NCI-H128 (cell line): ENCODE results near the gene ZCCHC17.
A peak's percentile ranks its signal among the peaks of the same experiment; 100 is the strongest.

Source experiments
- DNase-seq: peaks from one replicate; lab custom pipeline; 2025; ENCODE audit not compliant: unreplicated experiment; lab: John Stamatoyannopoulos, UW

The ZCCHC17 gene

GRCh38 chr1:31389616-31390015 is 92.8 kb downstream of the ZCCHC17 start:
- no peak for DNase-seq

- DNase-seq, result no peak
Observed at GRCh38 chr1:31390071-31390470, 93.2 kb downstream of the ZCCHC17 start.

- no peak for DNase-seq
Observed at GRCh38 chr1:31393463-31393862, 96.6 kb downstream of the ZCCHC17 start.

DNA sequence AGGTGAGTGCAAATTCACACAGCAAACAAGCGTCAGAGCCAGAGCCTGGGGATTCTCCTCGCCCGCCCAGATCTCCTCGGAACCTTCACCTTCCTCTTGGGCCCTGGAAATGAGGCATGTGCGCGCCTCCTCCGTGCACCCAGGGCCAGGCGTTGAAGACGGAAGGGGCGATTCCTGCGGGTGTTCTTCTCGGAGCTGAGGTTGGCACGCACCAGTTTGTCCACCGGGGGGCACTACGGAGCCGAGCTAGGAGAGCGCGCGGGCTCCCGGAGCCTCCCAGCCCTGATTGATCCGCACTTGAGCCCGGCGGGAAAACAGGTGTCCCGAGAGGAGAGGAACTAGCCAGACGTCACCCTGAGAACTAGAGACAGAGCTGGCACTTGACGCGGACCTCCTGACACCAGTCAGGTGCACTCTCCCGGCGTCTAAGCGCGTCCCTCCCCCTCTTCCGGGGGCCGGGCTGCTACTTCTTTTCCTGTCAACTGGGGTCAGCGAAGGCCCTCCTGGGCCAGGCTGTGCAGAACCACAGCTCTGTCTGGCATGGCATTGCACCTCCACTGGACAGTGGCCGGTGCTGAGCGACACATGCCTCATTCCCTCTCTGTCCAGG is 97.9 kb downstream of the ZCCHC17 start:
- DNase-seq, result peak; percentile 90

DNA sequence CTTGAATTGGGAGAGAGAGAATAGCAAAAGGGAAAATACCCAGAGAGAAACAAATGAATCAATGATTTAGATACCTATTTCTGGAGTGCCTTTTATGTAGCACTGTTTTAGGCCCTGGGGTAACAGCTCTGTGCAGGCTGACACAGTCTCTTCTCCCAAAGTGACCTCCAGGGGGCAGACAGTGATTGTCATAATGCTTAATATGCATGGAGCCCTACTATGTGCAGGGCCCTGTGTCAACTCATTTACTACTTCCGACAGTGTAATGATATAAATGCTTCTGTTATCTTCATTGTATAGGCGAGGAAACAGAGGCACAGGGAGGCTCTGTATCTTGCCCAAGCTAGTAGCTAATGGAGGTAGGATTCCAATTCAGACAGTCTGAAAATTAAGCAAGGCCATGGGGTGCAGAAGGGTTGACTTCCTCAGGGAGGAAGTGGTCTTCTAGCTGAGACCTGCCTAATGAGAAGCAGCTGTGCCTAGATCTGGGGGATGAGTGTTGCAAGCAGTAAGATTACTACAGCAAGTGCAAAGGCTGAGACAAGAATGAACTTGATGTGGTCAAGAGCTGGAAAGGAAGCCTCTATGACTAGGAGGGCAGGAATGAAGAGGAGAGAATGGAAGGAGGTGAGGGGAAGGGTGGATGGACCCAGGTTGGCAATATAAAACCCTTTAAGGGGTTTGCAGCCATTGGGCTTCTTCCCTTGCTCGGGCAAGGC is 100.0 kb downstream of the ZCCHC17 start:
- no peak for DNase-seq

DNA sequence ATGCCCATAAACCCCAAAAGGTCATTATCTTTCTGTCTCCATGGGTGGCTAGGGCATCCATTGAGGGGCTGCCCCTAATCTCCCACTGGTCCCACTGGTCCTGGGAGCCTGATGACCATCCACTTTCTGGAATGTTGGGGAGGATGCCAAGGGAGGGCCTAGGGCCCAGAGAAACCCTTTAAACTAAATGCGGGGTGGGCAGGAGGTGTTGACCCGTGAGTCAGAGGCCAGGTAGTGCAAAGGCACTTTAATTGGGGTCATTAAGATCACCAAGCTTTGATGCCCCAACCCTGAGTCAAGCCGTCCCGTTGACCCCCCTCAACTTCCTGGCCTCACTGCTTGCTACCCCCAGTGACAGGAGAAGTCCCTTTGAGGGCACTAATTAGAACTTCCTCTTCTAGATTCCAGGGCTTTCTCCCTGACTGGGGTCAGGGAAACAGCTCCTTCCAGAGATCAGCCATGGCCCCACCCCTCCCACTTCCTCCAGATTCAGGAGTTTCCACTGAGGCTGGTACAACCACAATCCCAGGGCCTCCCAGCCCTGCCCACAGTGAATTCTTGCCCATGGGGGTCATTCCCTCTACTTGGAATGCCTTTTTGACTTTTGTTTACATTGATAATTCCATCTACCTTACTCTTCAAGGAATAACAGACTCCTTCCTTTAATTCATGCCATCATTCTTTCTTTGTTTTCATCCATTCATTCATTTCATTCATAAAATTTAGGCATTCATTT is 100.7 kb downstream of the ZCCHC17 start:
- DNase-seq, result no peak

DNA sequence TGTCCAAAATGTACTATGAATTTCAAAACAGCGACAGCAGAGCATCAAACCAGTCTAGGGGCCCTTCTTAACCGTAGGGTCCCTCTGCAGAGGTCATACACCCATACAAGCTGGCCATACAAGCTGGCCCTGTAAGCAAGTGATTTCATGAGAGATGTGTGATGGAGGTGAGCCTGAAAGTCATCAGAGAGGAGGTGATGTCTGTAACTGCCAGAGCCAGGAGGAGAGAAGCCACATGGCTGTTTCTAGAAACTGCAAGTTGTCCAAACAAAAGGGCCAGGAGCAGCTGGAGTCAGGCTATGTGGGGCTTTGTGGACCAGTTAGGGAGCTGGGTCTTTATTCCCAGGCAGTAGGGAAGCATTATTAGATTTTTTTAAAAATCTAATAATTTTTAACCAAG is 101.4 kb downstream of the ZCCHC17 start:
- no peak for DNase-seq

GRCh38 chr1:31399976-31400375 is 103.1 kb downstream of the ZCCHC17 start:
- no peak for DNase-seq

- no peak for DNase-seq
Observed at GRCh38 chr1:31400393-31400792, 103.6 kb downstream of the ZCCHC17 start.

GRCh38 chr1:31401241-31401640 is 104.4 kb downstream of the ZCCHC17 start:
- no peak for DNase-seq

- DNase-seq, result no peak
Observed at GRCh38 chr1:31405578-31406245, 108.9 kb downstream of the ZCCHC17 start.

DNA sequence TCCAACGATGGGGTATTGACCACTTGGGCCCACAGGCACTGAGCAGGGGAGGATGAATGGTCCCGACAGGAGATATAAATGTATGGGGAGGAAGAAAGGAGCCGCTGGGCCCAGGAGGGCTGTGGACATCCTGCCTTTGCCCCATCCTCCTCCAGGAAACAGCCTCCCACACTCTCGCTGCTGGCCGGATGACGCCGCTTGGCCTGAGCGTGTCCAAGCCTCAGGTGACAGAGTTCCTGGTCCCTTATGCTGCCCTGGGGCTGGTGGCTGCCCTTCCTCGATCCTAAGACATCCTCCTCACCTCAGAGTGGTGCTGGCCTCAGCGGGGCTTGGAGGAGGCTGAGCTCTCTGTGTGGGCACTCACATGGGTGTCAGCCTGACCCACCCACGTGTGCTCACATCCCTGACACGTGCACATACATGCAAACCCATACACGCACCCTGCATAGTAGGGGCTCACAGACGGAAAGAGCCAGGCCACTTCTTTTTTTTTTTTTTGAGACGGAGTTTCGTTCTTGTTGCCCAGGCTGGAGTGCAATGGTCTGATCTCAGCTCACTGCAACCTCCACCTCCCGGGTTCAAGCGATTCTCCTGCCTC is 110.3 kb downstream of the ZCCHC17 start:
- DNase-seq, result no peak

DNA sequence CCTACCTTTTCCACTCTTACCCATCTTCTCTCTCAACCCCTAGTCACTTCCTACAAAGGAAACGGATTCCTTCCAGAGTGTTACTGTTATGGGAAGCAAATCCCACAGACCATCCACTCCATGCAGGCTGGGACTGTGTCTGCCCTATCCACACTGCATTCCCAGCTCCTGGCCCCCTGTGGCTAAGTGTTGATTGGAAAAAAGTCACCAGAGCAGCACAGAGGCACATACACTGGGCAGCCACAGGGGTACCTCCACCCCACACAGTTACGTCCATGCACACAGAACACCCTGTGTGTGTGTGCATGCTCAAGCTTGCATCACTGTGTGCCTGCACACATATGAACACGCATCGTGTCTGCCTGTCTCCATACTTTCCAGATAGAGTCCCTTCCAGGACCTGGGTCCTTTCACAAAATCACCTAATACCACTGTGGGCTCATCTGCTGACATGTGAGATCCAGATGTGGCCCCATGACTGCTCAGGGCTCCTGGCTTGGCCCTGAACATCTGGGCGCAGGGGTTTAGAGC is 112.0 kb downstream of the ZCCHC17 start:
- DNase-seq, result no peak

DNA sequence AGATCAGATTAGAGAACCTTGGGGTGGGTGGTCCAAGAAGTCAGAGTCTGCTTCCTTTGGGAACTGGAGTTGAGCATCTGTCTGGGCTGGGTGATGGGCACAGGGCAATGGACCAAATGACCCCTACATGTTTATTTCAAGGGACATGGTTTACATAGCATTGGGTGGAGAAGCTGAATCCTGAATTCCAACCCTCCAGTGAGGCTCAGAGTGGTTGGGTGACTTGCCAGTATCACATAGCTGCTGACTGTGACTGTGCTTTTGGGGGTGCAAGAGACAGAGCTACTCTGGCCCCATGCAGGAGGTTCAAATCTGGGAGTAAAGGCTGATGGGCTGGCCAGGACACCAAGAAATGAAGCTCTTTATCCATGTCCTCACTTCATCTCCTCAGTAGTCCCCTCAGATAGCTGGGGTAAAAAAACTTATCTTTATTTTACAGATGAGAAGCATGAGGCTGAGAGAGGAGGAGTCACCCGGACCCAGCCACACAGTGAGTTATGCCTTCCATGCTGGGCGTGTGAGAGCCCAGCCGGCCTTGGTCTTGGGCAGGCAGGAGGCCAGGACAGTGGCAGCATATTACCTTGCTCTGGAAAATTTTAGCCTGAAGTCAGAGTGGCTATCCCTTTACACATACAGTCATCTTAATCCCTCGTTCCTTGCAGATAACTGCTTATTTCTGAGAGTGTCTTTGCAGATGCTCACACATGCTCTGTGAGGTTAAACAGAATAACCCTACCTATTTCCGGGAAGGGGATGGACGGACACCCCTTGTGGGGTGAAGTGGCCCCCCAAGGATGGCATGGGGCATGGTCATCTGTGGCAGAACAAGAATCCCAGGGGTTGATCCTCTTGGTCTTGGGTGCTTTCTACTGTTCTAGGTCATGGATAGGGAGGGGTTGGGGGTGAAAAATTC is 113.4 kb downstream of the ZCCHC17 start:
- DNase-seq, result no peak

DNA sequence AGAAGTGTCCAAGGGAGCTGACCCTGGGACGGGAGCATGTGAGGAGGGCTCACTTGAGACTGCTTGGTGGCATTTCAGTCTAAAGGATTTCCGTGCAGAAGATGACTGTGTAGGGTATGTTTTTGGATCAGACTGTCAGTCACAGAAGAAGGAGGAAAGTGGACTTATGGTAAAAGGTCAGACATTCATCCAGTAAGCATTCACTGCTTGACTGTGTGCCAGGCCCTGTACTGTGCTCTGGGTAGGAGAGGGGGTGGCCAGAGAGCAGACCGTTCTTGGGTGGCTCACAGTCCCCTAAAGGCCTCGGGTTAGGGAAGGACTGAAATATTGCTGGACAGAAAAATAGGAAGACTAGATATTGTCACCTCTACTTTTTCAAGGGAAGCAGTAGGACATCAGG is 114.0 kb downstream of the ZCCHC17 start:
- no peak for DNase-seq

- no peak for DNase-seq
Observed at GRCh38 chr1:31412205-31412604, 115.4 kb downstream of the ZCCHC17 start.

GRCh38 chr1:31412732-31413404 is 116.0 kb downstream of the ZCCHC17 start, which contains the start of gene SERINC2:
TSS of gene SERINC2 (plus strand) at chr1:31413213. CDS start at chr1:31413266, 53 bp downstream.
- DNase-seq, result peak; percentile 29

GRCh38 chr1:31413405-31414001 is 116.7 kb downstream of the ZCCHC17 start:
- no peak for DNase-seq
